Uterus (tissue), 4 donors: ENCODE data around the gene RAC2. TPM values are rescaled to one million over a fixed set of nuclear protein-coding genes. Genes with fewer than 3 reads are reported as not detected.

Source experiments
- DNase-seq, 2 donors: peaks; one replicate each; pipeline ENCODE4 v3.0.0-alpha.2; 2019 to 2020
- H3K27ac ChIP-seq, 2 donors: fragments of 200-600 bp; sonication (generic); 1 replicate in 1 of 2; 2 replicates in 1 of 2; pipeline ENCODE4 v1.5.1; 2016 to 2018
- H3K27me3 ChIP-seq, 2 donors: fragments of 200-600 bp; sonication (generic); one replicate each; pipeline ENCODE4 v1.5.1; 2018 to 2019; ENCODE audit warnings: control low read depth in 1 of 2
- H3K36me3 ChIP-seq, 2 donors: fragments of 200-600 bp; sonication (generic); one replicate each; pipeline ENCODE4 v1.5.1; 2019; ENCODE audit warnings: control low read depth in 1 of 2
- H3K4me1 ChIP-seq, 2 donors: fragments of 200-600 bp; sonication (generic); one replicate each; pipeline ENCODE4 v1.5.1; 2018 to 2019; ENCODE audit warnings: control low read depth in 1 of 2
- H3K4me3 ChIP-seq, 2 donors: fragments of 200-600 bp; sonication (generic); 1 replicate in 1 of 2; 2 replicates in 1 of 2; pipeline ENCODE4 v1.5.1; 2018 to 2019; ENCODE audit warnings: mild to moderate bottlenecking in 1 of 2
- H3K9me3 ChIP-seq, 2 donors: fragments of 200-600 bp; sonication (generic); one replicate each; pipeline ENCODE4 v1.5.1; 2019; ENCODE audit warnings: control low read depth in 1 of 2
- CTCF ChIP-seq, 4 experiments: fragments of 200-600 bp in 2 of 4; fragments of 450-650 bp in 2 of 4; sonication (generic) in 2 of 4; IDR thresholded peaks; one replicate each; pipeline ENCODE4 v1.5.1; 2016 to 2019; ENCODE audit warnings: antibody characterized with exemption in 4 of 4, mild to moderate bottlenecking in 2 of 4, moderate library complexity in 1 of 4
- POLR2A ChIP-seq, 2 donors: fragments of 450-650 bp; IDR thresholded peaks; one replicate each; pipeline ENCODE4 v1.6.1; 2016; ENCODE audit warnings: antibody characterized with exemption in 2 of 2, mild to moderate bottlenecking in 1 of 2, moderate library complexity in 1 of 2
- intact Hi-C: fragments of 100-400 bp; cut with DNase I; formaldehyde crosslinking; loops from one replicate; pipeline ENCODE4 v1.15.1; 2023; ENCODE audit warnings: low total_unique reads
- total RNA-seq, 4 donors: library from RNA; depleted of rRNA in 3 of 4; stranded (reverse); fragments of >200 nt in 3 of 4; gene quantifications; one replicate each; pipeline versions ENCODE4 v1.1.0 to v1.2.4, GENCODE V29; 2014 to 2023
- donor health status: DM: yes; HTN: yes; CAD: no.

Gene RAC2
- total RNA-seq, 4 donors from 2014 or later = 2.4 to 6.7 (median 4.5) TPM

- DNase-seq = no peak
- intact Hi-C loops = no loop called here
- no peak for TF ChIP-seq POLR2A (IDR thresholded peaks at IDR 0.05)
- TF ChIP-seq CTCF (IDR thresholded peaks at IDR 0.05) = no peak
Observed at GRCh38 chr22:37249986-37250385, 5.9 kb upstream of the RAC2 start.

GRCh38 chr22:37248251-37248650 is 4.2 kb upstream of the RAC2 start:
- Histone ChIP-seq H3K27me3 (no peaks in the 10 kb centered on the region), H3K27ac (no peak overlapping the region), H3K4me1 (no peaks in the 10 kb centered on the region), H3K9me3 (no peaks in the 10 kb centered on the region), H3K36me3 (no peaks in the 10 kb centered on the region), H3K4me3 (no peak overlapping the region)
- no peak for TF ChIP-seq POLR2A (IDR thresholded peaks at IDR 0.05)
- no peak for TF ChIP-seq CTCF (IDR thresholded peaks at IDR 0.05)
- DNase-seq = no peak
- intact Hi-C loops = no loop called here

More at GRCh38 chr22:37249986-37250385, 5.9 kb upstream of the RAC2 start:
- H3K27me3 ChIP-seq = peaks cover 0 to 2% of the 10 kb centered on the region in 2 donors
- no peak overlapping the region for H3K4me3 ChIP-seq
- H3K4me1 ChIP-seq = no peaks in the 10 kb centered on the region
- H3K9me3 ChIP-seq = no peaks in the 10 kb centered on the region
- H3K36me3 ChIP-seq = no peaks in the 10 kb centered on the region
- no peak overlapping the region for H3K27ac ChIP-seq

- TF ChIP-seq CTCF (IDR thresholded peaks at IDR 0.05) (no peak), POLR2A (IDR thresholded peaks at IDR 0.05) (no peak)
- intact Hi-C loops = no loop called here
- Histone ChIP-seq H3K4me1 (no peaks in the 10 kb centered on the region), H3K4me3 (no peak overlapping the region), H3K27me3 (no peaks in the 10 kb centered on the region), H3K36me3 (no peaks in the 10 kb centered on the region), H3K9me3 (no peaks in the 10 kb centered on the region), H3K27ac (no peak overlapping the region)
- DNase-seq = no peak
Observed at GRCh38 chr22:37245740-37246139, 1.7 kb upstream of the RAC2 start.

- H3K9me3 ChIP-seq = no peaks in the 10 kb centered on the region
- H3K27ac ChIP-seq = no peak overlapping the region
- H3K4me1 ChIP-seq = no peaks in the 10 kb centered on the region
- no peaks in the 10 kb centered on the region for H3K36me3 ChIP-seq
- intact Hi-C loops = no loop called here
- no peak for TF ChIP-seq CTCF (IDR thresholded peaks at IDR 0.05)
- no peak for TF ChIP-seq POLR2A (IDR thresholded peaks at IDR 0.05)
- H3K4me3 ChIP-seq = no peak overlapping the region
- H3K27me3 ChIP-seq = no peaks in the 10 kb centered on the region
- DNase-seq = no peak
Observed at GRCh38 chr22:37244922-37245722, 1.1 kb upstream of the RAC2 start.

- H3K4me1 ChIP-seq = no peaks in the 10 kb centered on the region
- H3K9me3 ChIP-seq = no peaks in the 10 kb centered on the region
- no peak overlapping the region for H3K27ac ChIP-seq
- TF ChIP-seq POLR2A (IDR thresholded peaks at IDR 0.05) = no peak
- TF ChIP-seq CTCF (IDR thresholded peaks at IDR 0.05) = no peak
- no peak overlapping the region for H3K4me3 ChIP-seq
- H3K36me3 ChIP-seq = no peaks in the 10 kb centered on the region
- DNase-seq = no peak
- H3K27me3 ChIP-seq = no peaks in the 10 kb centered on the region
- intact Hi-C loops = no loop called here
Observed at GRCh38 chr22:37243402-37244113, 511 bp downstream of the RAC2 start.
